CD8-positive, alpha-beta memory T cell (primary cell): ENCODE results near the gene DNM3. TPM values are rescaled to one million over a fixed set of nuclear protein-coding genes. Genes with fewer than 3 reads are reported as not detected.

Experiments
- CTCF ChIA-PET: fragments of 350-600 bp; sonication (Branson Sonifier 250); formaldehyde crosslinking; loops from one replicate; lab custom pipeline; 2021; ENCODE audit warnings: antibody characterized with exemption; lab: Charles Lee
- POLR2A ChIA-PET: fragments of 350-600 bp; sonication (Branson Sonifier 250); formaldehyde crosslinking; loops from one replicate; lab custom pipeline; 2021; ENCODE audit warnings: antibody characterized with exemption; lab: Charles Lee
- DNase-seq, 5 donors: peaks; one replicate each; pipeline versions ENCODE4 v3.0.0 to v3.0.0-alpha.2; 2020 to 2022; ENCODE audit warnings: mixed read lengths in 1 of 5
- H3K27ac ChIP-seq: one replicate; pipeline ENCODE4 v1.7.0; 2013; ENCODE audit warnings: low read depth, mild to moderate bottlenecking, low read length, moderate library complexity
- H3K27me3 ChIP-seq: 2 replicates; pipeline ENCODE4 v1.7.0; 2013; ENCODE audit warnings: low read length, mild to moderate bottlenecking; ENCODE audit not compliant: insufficient read depth, poor library complexity, severe bottlenecking
- H3K36me3 ChIP-seq: 2 replicates; pipeline ENCODE4 v1.7.0; 2013; ENCODE audit warnings: mild to moderate bottlenecking, low read length, moderate library complexity; ENCODE audit not compliant: insufficient read depth
- H3K4me1 ChIP-seq: 2 replicates; pipeline ENCODE4 v1.7.0; 2013; ENCODE audit warnings: mild to moderate bottlenecking, low read length, moderate library complexity; ENCODE audit not compliant: insufficient read depth
- H3K4me3 ChIP-seq: 2 replicates; pipeline ENCODE4 v1.7.0; 2013; ENCODE audit warnings: mild to moderate bottlenecking, low read length
- H3K9me3 ChIP-seq: 2 replicates; pipeline ENCODE4 v1.7.0; 2013; ENCODE audit warnings: mild to moderate bottlenecking, low read length
- H3K27ac Mint-ChIP-seq, 8 donors: one replicate each; pipeline ENCODE4 v1.8.0; 2020 to 2021; ENCODE audit warnings: mixed read lengths in 8 of 8, mild to moderate bottlenecking in 6 of 8, inconsistent platforms in 3 of 8, moderate library complexity in 3 of 8
- H3K27me3 Mint-ChIP-seq, 2 donors: one replicate each; pipeline ENCODE4 v1.8.0; 2020 to 2021; ENCODE audit warnings: mixed read lengths in 2 of 2, mild to moderate bottlenecking in 1 of 2, moderate library complexity in 1 of 2
- H3K36me3 Mint-ChIP-seq, 3 donors: one replicate each; pipeline ENCODE4 v1.8.0; 2020 to 2021; ENCODE audit warnings: mixed read lengths in 3 of 3, inconsistent platforms in 1 of 3, mild to moderate bottlenecking in 1 of 3
- H3K4me1 Mint-ChIP-seq, 3 donors: one replicate each; pipeline ENCODE4 v1.8.0; 2020 to 2021; ENCODE audit warnings: mixed read lengths in 3 of 3, inconsistent platforms in 1 of 3, mild to moderate bottlenecking in 1 of 3
- H3K4me3 Mint-ChIP-seq, 7 donors: one replicate each; pipeline ENCODE4 v1.8.0; 2020 to 2021; ENCODE audit warnings: mixed read lengths in 7 of 7, mild to moderate bottlenecking in 6 of 7, moderate library complexity in 4 of 7, inconsistent platforms in 2 of 7
- H3K9me3 Mint-ChIP-seq, 5 donors: one replicate each; pipeline ENCODE4 v1.8.0; 2020 to 2022; ENCODE audit warnings: mixed read lengths in 5 of 5, mild to moderate bottlenecking in 3 of 5, moderate library complexity in 2 of 5, inconsistent platforms in 1 of 5
- polyA plus RNA-seq: library from polyadenylated mRNA; unstranded; fragments of 300-500 nt; fragmentation: Illumina TruSeq; gene quantifications from one replicate; pipeline ENCODE4 v1.2.3, GENCODE V29; 2021
- total RNA-seq, 2 experiments: library from RNA; stranded (reverse); gene quantifications; one replicate each; pipeline ENCODE4 v1.2.3, GENCODE V29; 2021

Gene DNM3
- total and polyA plus RNA-seq, 3 experiments from 2014 or later = 0.29 to 0.64 (median 0.59) TPM

GRCh38 chr1:171844381-171844780 lies 3.1 kb downstream of the DNM3 start:
- DNase-seq = no peak
- Histone ChIP-seq H3K27me3 (peaks cover 19% of the 10 kb centered on the region), H3K4me1 (peaks cover 9% of the 10 kb centered on the region), H3K4me3 (no peak overlapping the region), H3K27ac (no peak overlapping the region), H3K36me3 (no peaks in the 10 kb centered on the region), H3K9me3 (no peaks in the 10 kb centered on the region)
- Mint-ChIP-seq H3K36me3 (peaks cover 0 to 1% (median 0%) of the 10 kb centered on the region in 3 donors), H3K4me1 (peaks cover 14 to 16% (median 16%) of the 10 kb centered on the region in 3 donors), H3K27me3 (peaks cover 16 to 29% of the 10 kb centered on the region in 2 donors), H3K9me3 (no peaks in the 10 kb centered on the region), H3K4me3 (no peak overlapping the region), H3K27ac (no peak overlapping the region)
- POLR2A ChIA-PET = no interaction called here
- CTCF ChIA-PET = no interaction called here

GRCh38 chr1:171845998-171846397 lies 4.7 kb downstream of the DNM3 start:
- H3K27me3 ChIP-seq = peaks cover 19% of the 10 kb centered on the region
- no peak overlapping the region for H3K4me3 Mint-ChIP-seq
- H3K4me3 ChIP-seq = no peak overlapping the region
- H3K27ac Mint-ChIP-seq = no peak overlapping the region
- peaks cover 9 to 10% (median 9%) of the 10 kb centered on the region in 3 donors for H3K4me1 Mint-ChIP-seq
- peaks cover 9% of the 10 kb centered on the region for H3K4me1 ChIP-seq
- ChIA-PET POLR2A (no interaction called here), CTCF (interaction anchor here (0.6 kb wide), 1 partner anchor 96 kb away, joined by 3 read pairs; no protein-coding TSS in a partner anchor)
- H3K27me3 Mint-ChIP-seq = peaks cover 16 to 35% of the 10 kb centered on the region in 2 donors
- H3K9me3 Mint-ChIP-seq = no peaks in the 10 kb centered on the region
- H3K9me3 ChIP-seq = no peaks in the 10 kb centered on the region
- no peaks in the 10 kb centered on the region for H3K36me3 ChIP-seq
- no peak overlapping the region for H3K27ac ChIP-seq
- H3K36me3 Mint-ChIP-seq = peaks cover 0 to 3% (median 2%) of the 10 kb centered on the region in 3 donors
- DNase-seq = no peak

GRCh38 chr1:171849245-171849898 lies 8.1 kb downstream of the DNM3 start:
- no peaks in the 10 kb centered on the region for H3K9me3 ChIP-seq
- no peaks in the 10 kb centered on the region for H3K36me3 ChIP-seq
- H3K27ac ChIP-seq = no peak overlapping the region
- H3K27me3 ChIP-seq = peaks cover 5% of the 10 kb centered on the region
- Mint-ChIP-seq H3K27ac (no peak overlapping the region), H3K36me3 (peaks cover 0 to 3% (median 2%) of the 10 kb centered on the region in 3 donors), H3K27me3 (peaks cover 6 to 16% of the 10 kb centered on the region in 2 donors), H3K4me1 (no peaks in the 10 kb centered on the region), H3K4me3 (no peak overlapping the region), H3K9me3 (no peaks in the 10 kb centered on the region)
- H3K4me3 ChIP-seq = no peak overlapping the region
- CTCF ChIA-PET = no interaction called here
- H3K4me1 ChIP-seq = no peaks in the 10 kb centered on the region
- POLR2A ChIA-PET = no interaction called here
- no peak for DNase-seq

- H3K27me3 ChIP-seq = no peaks in the 10 kb centered on the region
- H3K27me3 Mint-ChIP-seq = peaks cover 4 to 17% of the 10 kb centered on the region in 2 donors
- ChIA-PET CTCF (interaction anchor here (1.5 kb wide), 1 partner anchor 49 kb away, joined by 5 read pairs; no protein-coding TSS in a partner anchor), POLR2A (no interaction called here)
- DNase-seq = no peak
- no peaks in the 10 kb centered on the region for H3K9me3 ChIP-seq
- H3K27ac Mint-ChIP-seq = no peak overlapping the region
- peaks cover 0 to 2% (median 0%) of the 10 kb centered on the region in 5 donors for H3K9me3 Mint-ChIP-seq
- no peaks in the 10 kb centered on the region for H3K4me1 Mint-ChIP-seq
- H3K36me3 ChIP-seq = no peaks in the 10 kb centered on the region
- H3K36me3 Mint-ChIP-seq = peaks cover 0 to 8% (median 2%) of the 10 kb centered on the region in 3 donors
- no peak overlapping the region for H3K4me3 Mint-ChIP-seq
- no peak overlapping the region for H3K27ac ChIP-seq
- no peak overlapping the region for H3K4me3 ChIP-seq
- no peaks in the 10 kb centered on the region for H3K4me1 ChIP-seq
These were observed 9.5 kb downstream of the DNM3 start for GRCh38 chr1:171850651-171851350.

GRCh38 chr1:171852272-171852671 lies 11.0 kb downstream of the DNM3 start:
- Mint-ChIP-seq H3K27me3 (peaks cover 7 to 22% of the 10 kb centered on the region in 2 donors), H3K9me3 (peaks cover 0 to 6% (median 5%) of the 10 kb centered on the region in 5 donors), H3K4me3 (no peak overlapping the region), H3K36me3 (peaks cover 0 to 18% (median 2%) of the 10 kb centered on the region in 3 donors), H3K4me1 (no peaks in the 10 kb centered on the region), H3K27ac (no peak overlapping the region)
- Histone ChIP-seq H3K36me3 (no peaks in the 10 kb centered on the region), H3K9me3 (no peaks in the 10 kb centered on the region), H3K4me3 (no peak overlapping the region), H3K27me3 (no peaks in the 10 kb centered on the region), H3K4me1 (no peaks in the 10 kb centered on the region), H3K27ac (no peak overlapping the region)
- ChIA-PET CTCF (interaction anchor here (1.5 kb wide), 1 partner anchor 51 kb away, joined by 5 read pairs; no protein-coding TSS in a partner anchor), POLR2A (no interaction called here)
- DNase-seq = no peak

GRCh38 chr1:171855381-171855780 lies 14.1 kb downstream of the DNM3 start:
- Mint-ChIP-seq H3K4me1 (no peaks in the 10 kb centered on the region), H3K4me3 (no peak overlapping the region), H3K36me3 (peaks cover 5 to 37% (median 8%) of the 10 kb centered on the region in 3 donors), H3K27me3 (peaks cover 6 to 41% of the 10 kb centered on the region in 2 donors), H3K27ac (no peak overlapping the region), H3K9me3 (peaks cover 0 to 18% (median 15%) of the 10 kb centered on the region in 5 donors)
- Histone ChIP-seq H3K27ac (no peak overlapping the region), H3K4me1 (no peaks in the 10 kb centered on the region), H3K4me3 (no peak overlapping the region), H3K27me3 (no peaks in the 10 kb centered on the region), H3K36me3 (no peaks in the 10 kb centered on the region), H3K9me3 (no peaks in the 10 kb centered on the region)
- ChIA-PET CTCF (no interaction called here), POLR2A (no interaction called here)
- DNase-seq = no peak

GRCh38 chr1:171858696-171859095 lies 17.4 kb downstream of the DNM3 start:
- Histone ChIP-seq H3K27me3 (no peaks in the 10 kb centered on the region), H3K4me1 (no peaks in the 10 kb centered on the region), H3K27ac (no peak overlapping the region), H3K9me3 (no peaks in the 10 kb centered on the region), H3K36me3 (no peaks in the 10 kb centered on the region), H3K4me3 (no peak overlapping the region)
- Mint-ChIP-seq H3K9me3 (peaks cover 0 to 20% (median 15%) of the 10 kb centered on the region in 5 donors), H3K4me3 (no peak overlapping the region), H3K36me3 (peaks cover 5 to 42% (median 8%) of the 10 kb centered on the region in 3 donors), H3K27ac (no peak overlapping the region), H3K4me1 (no peaks in the 10 kb centered on the region), H3K27me3 (peaks cover 10 to 48% of the 10 kb centered on the region in 2 donors)
- POLR2A ChIA-PET = no interaction called here
- DNase-seq = no peak
- CTCF ChIA-PET = no interaction called here

GRCh38 chr1:171860696-171861095 lies 19.4 kb downstream of the DNM3 start:
- H3K27ac ChIP-seq = no peak overlapping the region
- CTCF ChIA-PET = no interaction called here
- Mint-ChIP-seq H3K9me3 (peaks cover 0 to 20% (median 15%) of the 10 kb centered on the region in 5 donors), H3K27ac (no peak overlapping the region), H3K36me3 (peaks cover 5 to 38% (median 8%) of the 10 kb centered on the region in 3 donors), H3K27me3 (peaks cover 10 to 47% of the 10 kb centered on the region in 2 donors), H3K4me3 (no peak overlapping the region), H3K4me1 (no peaks in the 10 kb centered on the region)
- H3K4me1 ChIP-seq = no peaks in the 10 kb centered on the region
- H3K27me3 ChIP-seq = no peaks in the 10 kb centered on the region
- POLR2A ChIA-PET = no interaction called here
- H3K4me3 ChIP-seq = no peak overlapping the region
- no peak for DNase-seq
- no peaks in the 10 kb centered on the region for H3K36me3 ChIP-seq
- no peaks in the 10 kb centered on the region for H3K9me3 ChIP-seq
